ENCODE data around the gene ZNF749. TPM values are rescaled to one million over a fixed set of nuclear protein-coding genes. Genes with fewer than 3 reads are reported as not detected.

The ZNF749 gene
- total RNA-seq, 4 donors from 2014 or later = 4.8 to 10.6 (median 6.8) TPM

Small RNA genes lying within 50 kb of the gene (small RNA-seq; reads per million reads assigned to genes)
- gene VN1R107P = 0 reads per million in 4 donors

Other genes starting within 250 kb of the ZNF749 start
- gene ZNF264, start 243.8 kb upstream of the ZNF749 start, total RNA-seq = 10 to 100 TPM; 37.2 to 61.3 (median 41.5) TPM
- 1 to 10 TPM in 2 of 4 donors, under 1 TPM in 1, not detected in 1; 0.57 to 3.6 (median 1.1) TPM for gene AURKC, start 204.3 kb upstream of the ZNF749 start, total RNA-seq
- 10 to 100 TPM; 17.4 to 27.8 (median 19.9) TPM for gene ZNF805, start 194.7 kb upstream of the ZNF749 start, total RNA-seq
- gene ZNF460, start 154.8 kb upstream of the ZNF749 start, total RNA-seq = 10 to 100 TPM; 40.4 to 76.3 (median 65.3) TPM
- 10 to 100 TPM in 1 of 4 donors, 1 to 10 TPM in 3; 9.3 to 11.7 (median 9.7) TPM for gene ZNF543, start 114.9 kb upstream of the ZNF749 start, total RNA-seq
- 10 to 100 TPM in 3 of 4 donors, 1 to 10 TPM in 1; 9.2 to 12.2 (median 10.9) TPM for gene ZNF304, start 84.1 kb upstream of the ZNF749 start, total RNA-seq
- gene TRAPPC2B, start 71.8 kb upstream of the ZNF749 start, total RNA-seq = 10 to 100 TPM in 3 of 4 donors, 1 to 10 TPM in 1; 9.0 to 17.0 (median 13.2) TPM
- 1 to 10 TPM; 1.0 to 4.8 (median 2.0) TPM for gene ZNF547, start 71.8 kb upstream of the ZNF749 start, total RNA-seq
- 10 to 100 TPM; 17.9 to 36.8 (median 21.8) TPM for gene ZNF548, start 45.5 kb upstream of the ZNF749 start, total RNA-seq
- gene ZNF17, start 24.2 kb upstream of the ZNF749 start, total RNA-seq = 10 to 100 TPM in 3 of 4 donors, 1 to 10 TPM in 1; 9.1 to 21.0 (median 11.9) TPM
- gene VN1R1, start 21.8 kb downstream of the ZNF749 start, total RNA-seq = 1 to 10 TPM in 2 of 4 donors, under 1 TPM in 2; 0.57 to 2.3 (median 1.5) TPM
- 10 to 100 TPM in 2 of 4 donors, 1 to 10 TPM in 2; 5.8 to 15.5 (median 11.7) TPM for gene ZNF772, start 42.2 kb downstream of the ZNF749 start, total RNA-seq
- 10 to 100 TPM in 2 of 4 donors, 1 to 10 TPM in 2; 6.4 to 30.8 (median 10.1) TPM for gene ZNF419, start 52.4 kb downstream of the ZNF749 start, total RNA-seq
- gene ZNF773, start 64.6 kb downstream of the ZNF749 start, total RNA-seq = 10 to 100 TPM in 3 of 4 donors, 1 to 10 TPM in 1; 5.1 to 22.1 (median 13.9) TPM
- 1 to 10 TPM; 5.4 to 9.3 (median 5.7) TPM for gene ZNF549, start 92.0 kb downstream of the ZNF749 start, total RNA-seq
- gene ZNF550, start 124.5 kb downstream of the ZNF749 start, total RNA-seq = 1 to 10 TPM; 4.8 to 5.7 (median 5.2) TPM
- 1 to 10 TPM; 4.0 to 6.1 (median 5.7) TPM for gene ZNF416, start 143.6 kb downstream of the ZNF749 start, total RNA-seq
- 10 to 100 TPM in 1 of 4 donors, 1 to 10 TPM in 3; 4.4 to 14.5 (median 6.4) TPM for gene ZIK1, start 148.8 kb downstream of the ZNF749 start, total RNA-seq
- gene ZNF530, start 164.6 kb downstream of the ZNF749 start, total RNA-seq = 1 to 10 TPM; 1.4 to 6.3 (median 4.0) TPM
- gene ZNF134, start 178.9 kb downstream of the ZNF749 start, total RNA-seq = 10 to 100 TPM; 23.4 to 33.1 (median 28.6) TPM
- 10 to 100 TPM in 3 of 4 donors, 1 to 10 TPM in 1; 8.3 to 16.8 (median 15.3) TPM for gene ZNF211, start 197.8 kb downstream of the ZNF749 start, total RNA-seq
- gene ZSCAN4, start 233.6 kb downstream of the ZNF749 start, total RNA-seq = not detected
- 1 to 10 TPM; 4.4 to 7.3 (median 6.7) TPM for gene ZNF551, start 246.7 kb downstream of the ZNF749 start, total RNA-seq

Data from gastroesophageal sphincter (tissue), 4 donors.